ENCODE measurements around the gene CFAP45.

DNA sequence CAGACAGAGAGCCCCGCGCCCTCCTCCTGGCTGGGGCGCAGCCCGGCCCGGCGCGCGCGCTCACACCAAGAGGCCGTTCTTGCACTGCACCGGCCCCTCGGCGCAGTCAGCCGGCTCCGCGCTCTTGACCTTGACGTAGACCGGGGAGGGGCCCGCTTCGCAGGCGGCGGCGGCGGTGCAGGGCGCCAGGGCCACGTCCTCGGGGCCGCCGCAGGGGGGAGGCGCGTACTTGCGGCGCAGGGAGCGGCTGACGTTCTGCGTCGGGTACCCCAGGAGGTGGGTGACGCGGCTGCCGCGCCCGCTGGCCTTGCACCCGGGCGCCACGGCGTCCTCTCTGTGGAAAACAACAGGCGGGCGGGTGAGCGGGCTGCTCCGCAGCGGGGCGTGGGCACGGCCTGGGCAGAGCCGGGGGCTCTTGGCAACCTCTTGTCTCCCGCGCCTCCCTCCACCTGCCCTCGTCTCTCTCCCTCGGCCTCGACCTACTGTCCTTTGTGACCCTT is 45.2 kb downstream of the CFAP45 start:
- TF ChIP-seq CTCF (IDR thresholded peaks at IDR 0.05) (no peak), POLR2A (IDR thresholded peaks at IDR 0.05) (peak; percentile 43)

Measured in right lobe of liver (tissue), 4 donors.